ENCODE results near the gene PRDM16.

GRCh38 chr1:3485016-3485415 lies 416.0 kb downstream of the PRDM16 start:
- TF ChIP-seq CTCF (IDR thresholded peaks at IDR 0.05) = no peak
- TF ChIP-seq POLR2A (IDR thresholded peaks at IDR 0.05) = no peak

All from testis (tissue), 2 donors.